Loucy (cell line): ENCODE results near the gene ARHGAP20.

Experiments
- CTCF ChIP-seq: fragments of 200-600 bp; sonication (generic); conservative IDR thresholded peaks from 2 replicates; pipeline ENCODE4 v1.5.1; 2014; ENCODE audit warnings: mild to moderate bottlenecking, antibody characterized with exemption, low read length
- EZH2phosphoT487 ChIP-seq: fragments of 200-600 bp; IDR thresholded peaks from 2 replicates; pipeline ENCODE4 v1.6.1; 2018; ENCODE audit warnings: antibody characterized with exemption, mild to moderate bottlenecking, moderate library complexity, borderline replicate concordance

GRCh38 chr11:110738641-110739040, 26.4 kb upstream of the ARHGAP20 start:
- TF ChIP-seq CTCF, result 0 out of 2 replicates have a peak, but pooled peaks have one; percentile 13
- no peak for TF ChIP-seq EZH2phosphoT487
